Endodermal cell (in vitro differentiated cells): ENCODE data around the gene RTL1. TPM values are rescaled to one million over a fixed set of nuclear protein-coding genes. Genes with fewer than 3 reads are reported as not detected.

Experiments
- DNase-seq: peaks from one replicate; pipeline ENCODE4 v3.0.0-alpha.2; 2017
- H3K27ac ChIP-seq: 2 replicates; pipeline ENCODE4 v1.5.1; 2013; ENCODE audit warnings: mild to moderate bottlenecking, low read depth, low read length, moderate library complexity
- H3K27me3 ChIP-seq: 2 replicates; pipeline ENCODE4 v1.6.1; 2013; ENCODE audit warnings: mild to moderate bottlenecking, low read length, moderate library complexity; ENCODE audit not compliant: insufficient read depth, control insufficient read depth, poor library complexity, severe bottlenecking
- H3K36me3 ChIP-seq: 2 replicates; pipeline ENCODE4 v1.7.0; 2013; ENCODE audit warnings: mild to moderate bottlenecking, low read length, moderate library complexity; ENCODE audit not compliant: control insufficient read depth, insufficient read depth
- H3K4me1 ChIP-seq: one replicate; pipeline ENCODE4 v1.7.0; 2013; ENCODE audit warnings: low read length; ENCODE audit not compliant: control insufficient read depth, insufficient read depth
- H3K4me3 ChIP-seq: 2 replicates; pipeline ENCODE4 v1.5.1; 2013; ENCODE audit warnings: mild to moderate bottlenecking, low read length, moderate library complexity
- H3K9ac ChIP-seq: 2 replicates; pipeline ENCODE4 v1.6.1; 2013; ENCODE audit warnings: mild to moderate bottlenecking, low read length, moderate library complexity; ENCODE audit not compliant: poor library complexity, severe bottlenecking; ENCODE audit errors: extremely low read depth
- H3K9me3 ChIP-seq: 2 replicates; pipeline ENCODE4 v1.6.1; 2013; ENCODE audit warnings: mild to moderate bottlenecking, low read length, moderate library complexity; ENCODE audit not compliant: control insufficient read depth
- H3K27ac Mint-ChIP-seq: 2 replicates; pipeline ENCODE4 v1.8.0; 2020; ENCODE audit warnings: mixed read lengths
- H3K27me3 Mint-ChIP-seq: 2 replicates; pipeline ENCODE4 v1.8.0; 2021; ENCODE audit warnings: mild to moderate bottlenecking, mixed read lengths; ENCODE audit not compliant: insufficient read depth
- H3K36me3 Mint-ChIP-seq: 2 replicates; pipeline ENCODE4 v1.8.0; 2020; ENCODE audit warnings: low read depth, mixed read lengths
- H3K4me1 Mint-ChIP-seq: 2 replicates; pipeline ENCODE4 v1.8.0; 2020; ENCODE audit warnings: mixed read lengths
- H3K4me3 Mint-ChIP-seq: 2 replicates; pipeline ENCODE4 v1.8.0; 2020; ENCODE audit warnings: mild to moderate bottlenecking, moderate library complexity, mixed read lengths
- H3K9me3 Mint-ChIP-seq: 2 replicates; pipeline ENCODE4 v1.8.0; 2020; ENCODE audit warnings: mild to moderate bottlenecking, mixed read lengths
- CTCF ChIP-seq: fragments of 200-600 bp; sonication (generic); conservative IDR thresholded peaks from 2 replicates; pipeline ENCODE4 v1.5.0; 2021; ENCODE audit warnings: antibody characterized with exemption, mild to moderate bottlenecking
- WGBS, 2 experiments: methylation state at CpG; one replicate each; pipeline versions ENCODE4 v1.1.5 to v1.1.7; 2013; ENCODE audit warnings: missing lambda C conversion rate in 2 of 2, mixed read lengths in 1 of 2; ENCODE audit not compliant: insufficient coverage in 1 of 2, insufficient read length in 1 of 2; 5-methylcytosine and 5-hydroxymethylcytosine counted together
- total RNA-seq, 2 donors: library from RNA; stranded (reverse); fragmentation: NEBNext Ultra II Directional in 1 of 2; extraction: Animal tissue kit (Norgen Biotek cat#: 25700) in 1 of 2; gene quantifications; 2 replicates in 1 of 2; 3 replicates in 1 of 2; pipeline ENCODE4 v1.2.1, GENCODE V29; 2021

RTL1 gene
- total RNA-seq, 2 donors from 2014 or later = 0.86 to 2.0 TPM

GRCh38 chr14:100844846-100845245 is 58.7 kb downstream of the RTL1 start:
- Mint-ChIP-seq H3K4me1 (peaks cover 28% of the 10 kb centered on the region), H3K27me3 (no peaks in the 10 kb centered on the region), H3K9me3 (no peaks in the 10 kb centered on the region), H3K36me3 (no peaks in the 10 kb centered on the region), H3K27ac (no peak overlapping the region), H3K4me3 (no peak overlapping the region)
- H3K9me3 ChIP-seq = no peaks in the 10 kb centered on the region
- peaks cover 16% of the 10 kb centered on the region for H3K4me1 ChIP-seq
- H3K4me3 ChIP-seq = no peak overlapping the region
- TF ChIP-seq CTCF = no peak
- H3K27me3 ChIP-seq = peaks cover 6% of the 10 kb centered on the region
- no peaks in the 10 kb centered on the region for H3K36me3 ChIP-seq
- WGBS, 2 experiments = 94 to 99% methylated on average over 11 to 13 of the region's 13 CpGs
- no peak overlapping the region for H3K9ac ChIP-seq
- DNase-seq = no peak
- H3K27ac ChIP-seq = no peak overlapping the region

GRCh38 chr14:100844421-100844820 is 59.1 kb downstream of the RTL1 start:
- H3K9me3 ChIP-seq = no peaks in the 10 kb centered on the region
- H3K9me3 Mint-ChIP-seq = no peaks in the 10 kb centered on the region
- no peaks in the 10 kb centered on the region for H3K27me3 Mint-ChIP-seq
- H3K4me3 ChIP-seq = no peak overlapping the region
- no peak overlapping the region for H3K27ac Mint-ChIP-seq
- H3K36me3 Mint-ChIP-seq = no peaks in the 10 kb centered on the region
- no peak overlapping the region for H3K27ac ChIP-seq
- peaks cover 17% of the 10 kb centered on the region for H3K4me1 ChIP-seq
- H3K27me3 ChIP-seq = peaks cover 6% of the 10 kb centered on the region
- no peaks in the 10 kb centered on the region for H3K36me3 ChIP-seq
- H3K4me3 Mint-ChIP-seq = no peak overlapping the region
- no peak for TF ChIP-seq CTCF
- DNase-seq = no peak
- peaks cover 32% of the 10 kb centered on the region for H3K4me1 Mint-ChIP-seq
- WGBS, 2 experiments = 86 to 88% methylated on average over 8 to 9 of the region's 9 CpGs
- H3K9ac ChIP-seq = no peak overlapping the region

- H3K9me3 ChIP-seq = no peaks in the 10 kb centered on the region
- H3K27me3 ChIP-seq = peaks cover 6% of the 10 kb centered on the region
- DNase-seq = no peak
- H3K9ac ChIP-seq = no peak overlapping the region
- H3K27ac ChIP-seq = no peak overlapping the region
- no peak overlapping the region for H3K4me3 Mint-ChIP-seq
- no peak overlapping the region for H3K4me3 ChIP-seq
- no peaks in the 10 kb centered on the region for H3K36me3 Mint-ChIP-seq
- H3K27me3 Mint-ChIP-seq = no peaks in the 10 kb centered on the region
- no peaks in the 10 kb centered on the region for H3K36me3 ChIP-seq
- H3K4me1 ChIP-seq = peaks cover 21% of the 10 kb centered on the region
- WGBS, 2 experiments = 96 to 100% methylated on average over 1 to 4 of the region's 4 CpGs
- no peak for TF ChIP-seq CTCF
- H3K9me3 Mint-ChIP-seq = no peaks in the 10 kb centered on the region
- no peak overlapping the region for H3K27ac Mint-ChIP-seq
- peaks cover 36% of the 10 kb centered on the region for H3K4me1 Mint-ChIP-seq
Observed at GRCh38 chr14:100844082-100844408, 59.5 kb downstream of the RTL1 start.
